ENCODE measurements around the gene PLCB2.

DNA sequence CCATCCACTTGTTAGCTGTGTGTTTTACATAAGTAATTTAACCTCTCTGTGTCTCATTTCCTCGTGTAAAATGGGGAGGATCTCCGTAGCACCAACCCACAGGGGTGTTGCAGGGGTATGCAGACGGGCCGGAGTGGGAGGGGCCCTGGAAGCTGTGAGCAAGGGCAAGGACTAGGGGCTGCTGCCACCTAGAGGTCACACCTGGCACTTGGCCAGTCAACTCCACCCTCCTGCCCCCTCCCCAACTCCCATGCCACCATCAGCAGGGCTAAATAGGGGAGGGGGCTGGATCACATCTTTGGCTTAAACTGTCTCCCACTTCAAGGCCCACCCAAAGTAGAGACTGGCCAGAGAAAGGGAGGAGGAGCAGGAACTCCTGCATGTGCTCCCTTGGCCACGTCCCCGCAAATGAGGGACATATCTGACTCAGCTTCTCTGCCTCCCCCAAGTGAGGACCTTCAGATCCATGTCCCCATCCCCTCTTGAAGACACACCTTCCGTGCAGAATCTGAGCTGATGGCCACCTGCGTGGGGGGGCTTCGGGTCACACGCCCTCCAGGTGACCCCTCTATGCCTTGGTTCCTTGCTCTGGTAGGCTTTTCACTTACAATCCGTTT is 30.4 kb upstream of the PLCB2 start:
- TF ChIP-seq CTCF (conservative IDR thresholded peaks at IDR 0.05; ENCODE audit: low read length) (peak; percentile 91), EZH2phosphoT487 (IDR thresholded peaks at IDR 0.05; ENCODE audit: borderline replicate concordance) (no peak)

All from Loucy (cell line).